Spleen (tissue), 11 donors: ENCODE data around the gene BATF. TPM values are rescaled to one million over a fixed set of nuclear protein-coding genes. Genes with fewer than 3 reads are reported as not detected.

Experiments used
- DNase-seq: peaks from one replicate; pipeline ENCODE4 v3.0.0-alpha.2; 2020
- H3K27ac ChIP-seq, 8 donors: fragments of 200-600 bp; sonication (generic) in 7 of 8; 1 replicate in 4 of 8; 2 replicates in 4 of 8; pipeline versions ENCODE4 v1.5.0 to v1.8.0; 2016 to 2021; ENCODE audit warnings: inconsistent platforms in 4 of 8, mild to moderate bottlenecking in 4 of 8, moderate library complexity in 1 of 8
- H3K27me3 ChIP-seq, 7 donors: fragments of 200-600 bp; sonication (generic) in 6 of 7; replicated peaks in 1 of 7; 1 replicate in 4 of 7; 2 replicates in 3 of 7; pipeline versions ENCODE4 v1.5.0 to v1.8.0; 2016 to 2021; ENCODE audit warnings: inconsistent platforms in 3 of 7, mild to moderate bottlenecking in 1 of 7
- H3K36me3 ChIP-seq, 6 donors: fragments of 200-600 bp; sonication (generic) in 5 of 6; 1 replicate in 4 of 6; 2 replicates in 2 of 6; pipeline versions ENCODE4 v1.5.0 to v1.8.0; 2016 to 2021; ENCODE audit warnings: inconsistent platforms in 2 of 6
- H3K4me1 ChIP-seq, 6 donors: fragments of 200-600 bp; sonication (generic) in 5 of 6; 1 replicate in 3 of 6; 2 replicates in 3 of 6; pipeline versions ENCODE4 v1.5.0 to v1.8.0; 2016 to 2021; ENCODE audit warnings: inconsistent platforms in 3 of 6
- H3K4me3 ChIP-seq, 8 donors: fragments of 200-600 bp; sonication (generic) in 7 of 8; 1 replicate in 4 of 8; 2 replicates in 4 of 8; pipeline versions ENCODE4 v1.5.0 to v1.8.0; 2016 to 2021; ENCODE audit warnings: inconsistent platforms in 4 of 8, mild to moderate bottlenecking in 4 of 8, moderate library complexity in 2 of 8
- H3K9me3 ChIP-seq, 8 donors: fragments of 200-600 bp; sonication (generic) in 7 of 8; 1 replicate in 4 of 8; 2 replicates in 4 of 8; pipeline versions ENCODE4 v1.5.0 to v1.8.0; 2016 to 2021; ENCODE audit warnings: inconsistent platforms in 4 of 8
- POLR2A ChIP-seq, 3 donors: fragments of 450-650 bp; IDR thresholded peaks; one replicate each; pipeline ENCODE4 v1.5.1; 2017; ENCODE audit warnings: antibody characterized with exemption in 3 of 3, mild to moderate bottlenecking in 1 of 3
- POLR2AphosphoS5 ChIP-seq, 3 donors: sonication (generic); formaldehyde crosslinking; IDR thresholded peaks; one replicate each; pipeline ENCODE4 v1.5.1; 2017; ENCODE audit warnings: antibody characterized with exemption in 3 of 3
- WGBS, 5 donors: extraction: QIAGEN DNeasy Blood & Tissue Kit in 3 of 5; methylation state at CpG; one replicate each; pipeline versions ENCODE4 v1.1.5 to v1.1.7; 2013 to 2018; 5-methylcytosine and 5-hydroxymethylcytosine counted together
- intact Hi-C: fragments of 100-400 bp; cut with DNase I; formaldehyde crosslinking; loops from one replicate; pipeline ENCODE4 v1.15.0; 2023; ENCODE audit warnings: low total_unique reads
- polyA plus RNA-seq, 3 donors: library from polyadenylated mRNA; stranded (reverse); fragments of 200-250 nt; gene quantifications; one replicate each; pipeline ENCODE4 v1.2.1, GENCODE V29; 2013
- total RNA-seq, 7 donors: library from RNA; depleted of rRNA in 3 of 7; stranded (reverse); fragments of >200 nt in 3 of 7; fragmentation: NEBNext Ultra II Directional in 4 of 7; extraction: Animal tissue kit (Norgen Biotek cat#: 25700) in 4 of 7; gene quantifications; one replicate each; pipeline versions ENCODE4 v1.1.0 to v1.2.1, GENCODE V29; 2016 to 2021
- TF ChIP-seq, protein P1 (sequence below), 11 experiments: fragments of 200-600 bp in 7 of 11; fragments of 450-650 bp in 4 of 11; sonication (generic) in 4 of 11; IDR thresholded peaks in 8 of 11; conservative IDR thresholded peaks in 3 of 11; 1 replicate in 7 of 11; 2 replicates in 4 of 11; pipeline versions ENCODE4 v1.4.0 to v1.8.0; 2016 to 2021; ENCODE audit warnings: antibody characterized with exemption in 11 of 11, inconsistent platforms in 4 of 11, mild to moderate bottlenecking in 1 of 11
- donor health status: healthy with polysubstance abuse.
- donor health status: DM: no; HTN: no; CAD: no; lungs with moderate emphysema.
- donor health status: DM: no; HTN: no; CAD: no.
- donor health status: Bipolar disorder and iron deficiency.
- donor health status: healthy.
- donor health status: DM: no; HTN: no; CAD: no.
- donor health status: DM: yes; HTN: yes; CAD: no.

The BATF gene
- total and polyA plus RNA-seq, 10 donors = 14.4 to 67.9 (median 41.8) TPM

GRCh38 chr14:75543786-75544185 is 21.5 kb downstream of the BATF start:
- WGBS, 5 donors = 76 to 87% (median 79%) methylated on average over 2 of the region's 2 CpGs
- Histone ChIP-seq H3K27me3 (no peaks in the 10 kb centered on the region), H3K4me1 (peaks cover 41 to 85% (median 58%) of the 10 kb centered on the region in 6 donors), H3K27ac (peak overlapping the region; percentile 65 to 94 (median 89)), H3K36me3 (peaks cover 0 to 31% (median 10%) of the 10 kb centered on the region in 6 donors), H3K9me3 (no peaks in the 10 kb centered on the region), H3K4me3 (no peak overlapping the region)
- TF ChIP-seq POLR2AphosphoS5 (IDR thresholded peaks at IDR 0.05) (no peak), POLR2A (IDR thresholded peaks at IDR 0.05) (no peak)
- TF ChIP-seq, protein P1, sequence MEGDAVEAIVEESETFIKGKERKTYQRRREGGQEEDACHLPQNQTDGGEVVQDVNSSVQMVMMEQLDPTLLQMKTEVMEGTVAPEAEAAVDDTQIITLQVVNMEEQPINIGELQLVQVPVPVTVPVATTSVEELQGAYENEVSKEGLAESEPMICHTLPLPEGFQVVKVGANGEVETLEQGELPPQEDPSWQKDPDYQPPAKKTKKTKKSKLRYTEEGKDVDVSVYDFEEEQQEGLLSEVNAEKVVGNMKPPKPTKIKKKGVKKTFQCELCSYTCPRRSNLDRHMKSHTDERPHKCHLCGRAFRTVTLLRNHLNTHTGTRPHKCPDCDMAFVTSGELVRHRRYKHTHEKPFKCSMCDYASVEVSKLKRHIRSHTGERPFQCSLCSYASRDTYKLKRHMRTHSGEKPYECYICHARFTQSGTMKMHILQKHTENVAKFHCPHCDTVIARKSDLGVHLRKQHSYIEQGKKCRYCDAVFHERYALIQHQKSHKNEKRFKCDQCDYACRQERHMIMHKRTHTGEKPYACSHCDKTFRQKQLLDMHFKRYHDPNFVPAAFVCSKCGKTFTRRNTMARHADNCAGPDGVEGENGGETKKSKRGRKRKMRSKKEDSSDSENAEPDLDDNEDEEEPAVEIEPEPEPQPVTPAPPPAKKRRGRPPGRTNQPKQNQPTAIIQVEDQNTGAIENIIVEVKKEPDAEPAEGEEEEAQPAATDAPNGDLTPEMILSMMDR (IDR thresholded peaks at IDR 0.05 in 8 of 11, conservative IDR thresholded peaks at IDR 0.05 in 3 of 11) = no peak
- no peak for DNase-seq
- intact Hi-C loops = no loop called here

DNA sequence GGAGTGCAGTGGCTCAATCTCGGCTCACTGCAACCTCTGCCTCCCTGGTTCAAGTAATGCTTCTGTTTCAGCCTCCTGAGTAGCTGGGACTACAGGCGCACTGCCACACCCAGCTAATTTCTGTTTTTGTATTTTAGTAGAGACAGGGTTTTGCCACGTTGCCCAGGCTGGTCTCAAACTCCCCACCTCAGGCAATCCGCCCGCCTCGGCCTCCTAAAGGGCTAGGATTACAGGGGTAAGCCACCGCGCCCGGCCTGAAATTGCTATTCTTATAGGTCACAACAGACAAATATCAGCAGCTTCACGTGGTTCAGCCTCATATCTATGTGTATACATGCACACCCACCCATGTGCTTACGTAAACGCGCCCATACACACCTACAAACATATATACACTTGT is 23.6 kb downstream of the BATF start:
- 91 to 97% (median 96%) methylated on average over 13 of the region's 13 CpGs for WGBS, 5 donors
- H3K4me1 ChIP-seq = peaks cover 28 to 74% (median 49%) of the 10 kb centered on the region in 6 donors
- intact Hi-C loops = no loop called here
- TF ChIP-seq POLR2A (IDR thresholded peaks at IDR 0.05) (no peak), POLR2AphosphoS5 (IDR thresholded peaks at IDR 0.05) (no peak)
- TF ChIP-seq, protein P1 (IDR thresholded peaks at IDR 0.05 in 8 of 11, conservative IDR thresholded peaks at IDR 0.05 in 3 of 11) = no peak
- H3K9me3 ChIP-seq = no peaks in the 10 kb centered on the region
- H3K27ac ChIP-seq = no peak overlapping the region
- no peaks in the 10 kb centered on the region for H3K27me3 ChIP-seq
- no peak for DNase-seq
- H3K4me3 ChIP-seq = no peak overlapping the region
- H3K36me3 ChIP-seq = peaks cover 0 to 31% (median 10%) of the 10 kb centered on the region in 6 donors

DNA sequence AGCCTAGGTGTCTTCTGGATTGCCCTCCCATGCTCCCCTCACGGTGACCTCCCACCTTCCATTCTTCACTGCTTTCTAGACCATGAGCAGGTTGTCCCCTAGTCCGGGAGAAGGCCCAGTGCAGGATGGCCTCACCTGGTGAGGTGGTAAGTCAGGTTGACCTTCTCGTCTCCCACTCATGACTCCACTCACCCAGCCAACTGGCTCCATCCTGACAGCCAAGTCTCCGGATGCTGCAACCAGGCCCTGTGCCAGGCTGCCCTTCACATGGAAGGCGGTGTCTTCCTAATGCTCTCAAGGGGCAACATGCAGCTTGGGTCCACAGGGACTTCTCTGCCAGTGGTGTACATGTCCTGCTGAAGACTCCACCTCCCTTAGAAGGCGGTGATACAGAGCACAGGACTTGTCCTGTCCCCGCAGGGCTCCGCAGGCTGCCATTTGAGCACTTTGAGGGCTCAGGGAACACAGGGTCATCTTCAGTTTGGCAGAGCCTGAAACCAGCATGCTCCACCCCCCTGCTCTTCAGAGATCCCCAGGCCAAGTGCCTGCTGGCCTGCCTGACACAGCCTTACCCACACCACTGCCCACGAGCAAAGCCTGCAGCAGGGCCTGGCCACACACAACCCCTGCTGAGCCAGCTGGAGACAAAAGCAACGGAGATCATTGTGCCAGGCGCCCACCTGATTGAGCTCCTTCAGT is 25.4 kb downstream of the BATF start:
- H3K4me3 ChIP-seq = no peak overlapping the region
- H3K36me3 ChIP-seq = peaks cover 0 to 31% (median 10%) of the 10 kb centered on the region in 6 donors
- TF ChIP-seq POLR2A (IDR thresholded peaks at IDR 0.05) (no peak), POLR2AphosphoS5 (IDR thresholded peaks at IDR 0.05) (peak; percentile 70 to 75 (median 74))
- intact Hi-C loops = no loop called here
- no peaks in the 10 kb centered on the region for H3K27me3 ChIP-seq
- H3K9me3 ChIP-seq = no peaks in the 10 kb centered on the region
- peak; percentile 80 for DNase-seq
- peaks cover 14 to 56% (median 31%) of the 10 kb centered on the region in 6 donors for H3K4me1 ChIP-seq
- H3K27ac ChIP-seq = peak overlapping the region in 4 of 8 donors; percentile 14 to 55 (median 36)
- WGBS, 5 donors = 56 to 84% (median 79%) methylated on average over 7 to 11 of the region's 11 CpGs

DNA sequence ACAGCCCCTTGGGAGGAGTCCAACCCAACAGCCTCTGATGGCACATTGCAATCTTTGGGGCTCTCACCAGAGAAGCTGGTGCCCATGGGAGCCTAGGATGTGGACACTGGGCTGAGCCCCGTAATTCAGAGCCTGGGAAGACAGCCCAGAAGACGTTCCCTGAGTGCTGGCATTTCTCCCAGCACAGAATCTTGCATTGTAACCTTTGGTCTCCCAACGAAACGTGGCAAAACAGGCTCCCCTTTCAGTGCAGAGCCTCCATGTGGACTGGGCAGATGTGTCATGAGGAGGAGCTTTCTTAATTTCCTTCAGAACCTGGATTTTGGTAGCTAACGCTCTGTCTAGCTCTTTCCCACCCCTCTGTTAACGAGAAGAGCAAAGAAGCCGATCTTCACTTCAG is 26.3 kb downstream of the BATF start:
- Histone ChIP-seq H3K9me3 (no peaks in the 10 kb centered on the region), H3K27me3 (no peaks in the 10 kb centered on the region), H3K4me3 (no peak overlapping the region), H3K36me3 (peaks cover 0 to 31% (median 10%) of the 10 kb centered on the region in 6 donors), H3K27ac (peak overlapping the region in 2 of 8 donors; percentile 34 to 55), H3K4me1 (peaks cover 6 to 47% (median 23%) of the 10 kb centered on the region in 6 donors)
- DNase-seq = no peak
- 65 to 80% (median 75%) methylated on average over 6 to 7 of the region's 7 CpGs for WGBS, 5 donors
- no peak for TF ChIP-seq POLR2AphosphoS5 (IDR thresholded peaks at IDR 0.05)
- TF ChIP-seq POLR2A (IDR thresholded peaks at IDR 0.05) = no peak
- TF ChIP-seq, protein P1 (IDR thresholded peaks at IDR 0.05 in 8 of 11, conservative IDR thresholded peaks at IDR 0.05 in 3 of 11) = no peak
- intact Hi-C loops = no loop called here
